GM23248 (cell line): ENCODE measurements around the gene GALK2. TPM values are rescaled to one million over a fixed set of nuclear protein-coding genes. Genes with fewer than 3 reads are reported as not detected.
A peak's percentile ranks its signal among the peaks of the same experiment; 100 is the strongest.
"Not testable (repeated sequence)": the region's sequence is repeated elsewhere in the genome, so short reads cannot be mapped to it uniquely, and the experiment has no call there.

ENCODE experiments used
- DNase-seq: peaks from one replicate; pipeline ENCODE4 v3.0.0-alpha.2; 2015
- H2AFZ ChIP-seq: fragments of 200-600 bp; sonication (generic); 2 replicates; pipeline ENCODE4 v1.6.1; 2016; ENCODE audit warnings: antibody characterized with exemption
- H3F3A ChIP-seq: fragments of 200-600 bp; sonication (generic); 2 replicates; pipeline ENCODE4 v1.6.1; 2016; ENCODE audit warnings: mild to moderate bottlenecking, antibody characterized with exemption, mixed run types; ENCODE audit not compliant: insufficient read depth
- H3K27ac ChIP-seq: fragments of 200-600 bp; sonication (generic); 2 replicates; pipeline ENCODE4 v1.5.1; 2016; ENCODE audit warnings: mild to moderate bottlenecking
- H3K27me3 ChIP-seq: fragments of 200-600 bp; sonication (generic); replicated peaks from 2 replicates; pipeline ENCODE4 v1.6.1; 2016; ENCODE audit warnings: mild to moderate bottlenecking; ENCODE audit not compliant: insufficient read depth
- H3K36me3 ChIP-seq: fragments of 200-600 bp; sonication (generic); 2 replicates; pipeline ENCODE4 v1.6.1; 2016; ENCODE audit warnings: low read depth, mild to moderate bottlenecking
- H3K4me1 ChIP-seq: fragments of 200-600 bp; sonication (generic); 2 replicates; pipeline ENCODE4 v1.6.1; 2016; ENCODE audit warnings: mild to moderate bottlenecking; ENCODE audit not compliant: insufficient read depth
- H3K4me2 ChIP-seq: fragments of 200-600 bp; sonication (generic); one replicate; pipeline ENCODE4 v1.6.1; 2016; ENCODE audit warnings: mild to moderate bottlenecking; ENCODE audit not compliant: unreplicated experiment
- H3K4me3 ChIP-seq: fragments of 200-600 bp; sonication (generic); 2 replicates; pipeline ENCODE4 v1.5.1; 2016; ENCODE audit warnings: mild to moderate bottlenecking
- H3K79me2 ChIP-seq: fragments of 200-600 bp; sonication (generic); 2 replicates; pipeline ENCODE4 v1.6.1; 2016; ENCODE audit warnings: mild to moderate bottlenecking; ENCODE audit not compliant: insufficient read depth
- H3K9ac ChIP-seq: fragments of 200-600 bp; sonication (generic); 2 replicates; pipeline ENCODE4 v1.6.1; 2016; ENCODE audit warnings: mild to moderate bottlenecking
- H3K9me2 ChIP-seq: fragments of 200-600 bp; sonication (generic); 2 replicates; pipeline ENCODE4 v1.6.1; 2016; ENCODE audit warnings: mixed run types, mild to moderate bottlenecking, moderate library complexity; ENCODE audit not compliant: insufficient read depth
- H3K9me3 ChIP-seq: fragments of 200-600 bp; sonication (generic); one replicate; pipeline ENCODE4 v1.6.1; 2017; ENCODE audit warnings: low read depth
- H4K20me1 ChIP-seq: fragments of 200-600 bp; sonication (generic); 2 replicates; pipeline ENCODE4 v1.6.0; 2016; ENCODE audit not compliant: insufficient read depth
- EZH2 ChIP-seq: fragments of 200-600 bp; sonication (generic); IDR thresholded peaks from 2 replicates; pipeline ENCODE4 v1.6.1; 2018; ENCODE audit warnings: antibody characterized with exemption, mild to moderate bottlenecking; ENCODE audit not compliant: insufficient read depth, poor library complexity, severe bottlenecking
- EZH2phosphoT487 ChIP-seq: fragments of 200-600 bp; sonication (generic); IDR thresholded peaks from 2 replicates; pipeline ENCODE4 v1.6.1; 2018; ENCODE audit warnings: antibody characterized with exemption, moderate library complexity, mild to moderate bottlenecking, low read depth; ENCODE audit not compliant: insufficient read depth
- WGBS, 2 experiments: methylation state at CpG; one replicate each; pipeline ENCODE4 v1.1.6; 2015 to 2017; ENCODE audit warnings: low lambda C conversion rate in 2 of 2, low coverage in 1 of 2; ENCODE audit errors: missing lambda C conversion rate in 2 of 2; 5-methylcytosine and 5-hydroxymethylcytosine counted together
- in situ Hi-C: fragments of 300-500 bp; cut with MboI; formaldehyde crosslinking; loops from 2 replicates; pipeline ENCODE4 v1.15.0; 2020
- polyA plus RNA-seq: library from polyadenylated mRNA; unstranded; fragments of >200 nt; fragmentation: Nextera tagmentation; extraction: Ambion mirVana; gene quantifications from 2 replicates; pipeline ENCODE4 v1.2.1, GENCODE V29; 2016
- total RNA-seq: library from RNA; depleted of rRNA; stranded (reverse); fragments of >200 nt; shearing (Covaris generic); gene quantifications from 2 replicates; pipeline ENCODE4 v1.2.3, GENCODE V29; 2014

The GALK2 gene
- total and polyA plus RNA-seq, 2 experiments from 2014 or later: 19.7 to 31.8 TPM

GRCh38 chr15:49164865-49165264 is 5.2 kb upstream of the GALK2 start:
- no peak overlapping the region for H3K4me2 ChIP-seq
- in situ Hi-C loops: no loop called here
- peaks cover 17% of the 10 kb centered on the region for H3F3A ChIP-seq
- H3K4me1 ChIP-seq: no peaks in the 10 kb centered on the region
- no peaks in the 10 kb centered on the region for H4K20me1 ChIP-seq
- no peak for TF ChIP-seq EZH2
- DNase-seq: no peak
- no peaks in the 10 kb centered on the region for H3K9me2 ChIP-seq
- H3K79me2 ChIP-seq: peaks cover 77% of the 10 kb centered on the region
- no peaks in the 10 kb centered on the region for H3K9me3 ChIP-seq
- no peak overlapping the region for H3K4me3 ChIP-seq
- H3K9ac ChIP-seq: no peak overlapping the region
- H3K27me3 ChIP-seq: no peaks in the 10 kb centered on the region
- no peak overlapping the region for H3K27ac ChIP-seq
- 0 out of 2 replicates have a peak, but pooled peaks cover 3% of the 10 kb centered on the region for H3K36me3 ChIP-seq
- no peak overlapping the region for H2AFZ ChIP-seq

- H4K20me1 ChIP-seq: no peaks in the 10 kb centered on the region
- in situ Hi-C loops: no loop called here
- peaks cover 15% of the 10 kb centered on the region for H3K4me1 ChIP-seq
- H3K9me3 ChIP-seq: no peaks in the 10 kb centered on the region
- DNase-seq: peak; percentile 32
- peaks cover 73% of the 10 kb centered on the region for H3K79me2 ChIP-seq
- H3K4me3 ChIP-seq: no peak overlapping the region
- 10 to 12% methylated on average over 3 of the region's 3 CpGs for WGBS, 2 experiments
- no peaks in the 10 kb centered on the region for H3K27me3 ChIP-seq
- H3K27ac ChIP-seq: no peak overlapping the region
- no peak overlapping the region for H2AFZ ChIP-seq
- no peaks in the 10 kb centered on the region for H3K36me3 ChIP-seq
- H3K9ac ChIP-seq: no peak overlapping the region
- H3F3A ChIP-seq: peaks cover 28% of the 10 kb centered on the region
- TF ChIP-seq EZH2: no peak
- no peaks in the 10 kb centered on the region for H3K9me2 ChIP-seq
- no peak overlapping the region for H3K4me2 ChIP-seq
These were observed 2.0 kb upstream of the GALK2 start for GRCh38 chr15:49168016-49168415.

GRCh38 chr15:49171790-49172189 is 1.7 kb downstream of the GALK2 start:
- Histone ChIP-seq H3K27me3 (no peaks in the 10 kb centered on the region), H3F3A (peaks cover 28% of the 10 kb centered on the region), H3K27ac (no peak overlapping the region), H3K9me2 (no peaks in the 10 kb centered on the region), H3K9ac (no peak overlapping the region), H3K4me1 (peaks cover 15% of the 10 kb centered on the region), H4K20me1 (no peaks in the 10 kb centered on the region), H3K36me3 (no peaks in the 10 kb centered on the region), H3K4me3 (peak overlapping the region; percentile 95; the same call in 1 of the 2 replicates), H3K79me2 (peaks cover 78% of the 10 kb centered on the region), H3K4me2 (peak overlapping the region; percentile 99), H2AFZ (no peak overlapping the region), H3K9me3 (no peaks in the 10 kb centered on the region)
- in situ Hi-C loops: no loop called here
- TF ChIP-seq EZH2phosphoT487: no peak
- no peak for TF ChIP-seq EZH2
- no peak for DNase-seq
- WGBS, 2 experiments: 90 to 94% methylated on average over 12 of the region's 12 CpGs

- Histone ChIP-seq H3K4me1 (peaks cover 15% of the 10 kb centered on the region), H3F3A (peaks cover 15% of the 10 kb centered on the region; the same call in 1 of the 2 replicates), H3K9ac (no peak overlapping the region), H3K4me3 (no peak overlapping the region), H3K9me3 (no peaks in the 10 kb centered on the region), H3K4me2 (no peak overlapping the region), H3K27ac (no peak overlapping the region), H3K79me2 (peaks cover 89% of the 10 kb centered on the region), H3K9me2 (no peaks in the 10 kb centered on the region), H2AFZ (no peak overlapping the region), H3K27me3 (no peaks in the 10 kb centered on the region), H4K20me1 (no peaks in the 10 kb centered on the region), H3K36me3 (no peaks in the 10 kb centered on the region)
- 94 to 95% methylated on average over 3 of the region's 3 CpGs for WGBS, 2 experiments
- in situ Hi-C loops: no loop called here
- no peak for DNase-seq
- TF ChIP-seq EZH2 (no peak), EZH2phosphoT487 (no peak)
These were observed 4.9 kb downstream of the GALK2 start for GRCh38 chr15:49174902-49175301.

- H3K4me2 ChIP-seq, H3K9ac ChIP-seq, H3K9me2 ChIP-seq, H3K27ac ChIP-seq, in situ Hi-C loops, H3K27me3 ChIP-seq, H3K4me3 ChIP-seq, H2AFZ ChIP-seq, DNase-seq, H3K36me3 ChIP-seq, H4K20me1 ChIP-seq, H3K9me3 ChIP-seq, H3F3A ChIP-seq: not testable (repeated sequence)
- H3K79me2 ChIP-seq: peaks cover 95% of the 10 kb centered on the region
- 94 to 98% methylated on average over 6 of the region's 6 CpGs for WGBS, 2 experiments
- H3K4me1 ChIP-seq: peaks cover 13% of the 10 kb centered on the region
These were observed 5.7 kb downstream of the GALK2 start for GRCh38 chr15:49175582-49176397.
